Activated B cell treated with CpG ODN at 0.5 μM for 24 hours (primary cell): Measurements from ENCODE around the gene TMEM255B. TPM values are rescaled to one million over a fixed set of nuclear protein-coding genes. Genes with fewer than 3 reads are reported as not detected.

Experiments used
- ATAC-seq: fragments of 200-7000 bp; cut with Tn5 transposase; one replicate; pipeline ENCODE4 v1.10.0; 2021; ENCODE audit warnings: low read depth, mild to moderate bottlenecking, moderate library complexity
- CTCF ChIA-PET: fragments of 350-600 bp; sonication (Branson Sonifier 250); formaldehyde crosslinking; loops from one replicate; lab custom pipeline; 2021; ENCODE audit warnings: antibody characterized with exemption; lab: Charles Lee
- POLR2A ChIA-PET: fragments of 350-600 bp; sonication (Branson Sonifier 250); formaldehyde crosslinking; loops from one replicate; lab custom pipeline; 2021; ENCODE audit warnings: antibody characterized with exemption; lab: Charles Lee
- DNase-seq: peaks from one replicate; pipeline ENCODE4 v3.0.0; 2022
- H3K27ac Mint-ChIP-seq: one replicate; pipeline ENCODE4 v1.8.0; 2020; ENCODE audit warnings: mixed read lengths
- H3K27me3 Mint-ChIP-seq: one replicate; pipeline ENCODE4 v1.8.0; 2021; ENCODE audit warnings: mixed read lengths
- H3K36me3 Mint-ChIP-seq: one replicate; pipeline ENCODE4 v1.8.0; 2021; ENCODE audit warnings: low read depth, mixed read lengths
- H3K4me1 Mint-ChIP-seq: one replicate; pipeline ENCODE4 v1.8.0; 2021; ENCODE audit warnings: mixed read lengths
- H3K4me3 Mint-ChIP-seq: one replicate; pipeline ENCODE4 v1.8.0; 2020; ENCODE audit warnings: mild to moderate bottlenecking, mixed read lengths
- H3K9me3 Mint-ChIP-seq: one replicate; pipeline ENCODE4 v1.8.0; 2020; ENCODE audit warnings: mixed read lengths
- intact Hi-C: fragments of 100-400 bp; cut with micrococcal nuclease; formaldehyde crosslinking; loops from one replicate; pipeline ENCODE4 v1.15.1; 2024
- total RNA-seq: library from RNA; stranded (reverse); gene quantifications from 2 replicates; pipeline ENCODE4 v1.2.3, GENCODE V29; 2022
- TF ChIP-seq, protein P1 (sequence below): fragments of 200-600 bp; IDR thresholded peaks from one replicate; pipeline ENCODE4 v1.8.0; 2022; ENCODE audit warnings: antibody characterized with exemption, mild to moderate bottlenecking

The TMEM255B gene
- total RNA-seq, 1 donor from 2014 or later = 6.2 TPM

DNA sequence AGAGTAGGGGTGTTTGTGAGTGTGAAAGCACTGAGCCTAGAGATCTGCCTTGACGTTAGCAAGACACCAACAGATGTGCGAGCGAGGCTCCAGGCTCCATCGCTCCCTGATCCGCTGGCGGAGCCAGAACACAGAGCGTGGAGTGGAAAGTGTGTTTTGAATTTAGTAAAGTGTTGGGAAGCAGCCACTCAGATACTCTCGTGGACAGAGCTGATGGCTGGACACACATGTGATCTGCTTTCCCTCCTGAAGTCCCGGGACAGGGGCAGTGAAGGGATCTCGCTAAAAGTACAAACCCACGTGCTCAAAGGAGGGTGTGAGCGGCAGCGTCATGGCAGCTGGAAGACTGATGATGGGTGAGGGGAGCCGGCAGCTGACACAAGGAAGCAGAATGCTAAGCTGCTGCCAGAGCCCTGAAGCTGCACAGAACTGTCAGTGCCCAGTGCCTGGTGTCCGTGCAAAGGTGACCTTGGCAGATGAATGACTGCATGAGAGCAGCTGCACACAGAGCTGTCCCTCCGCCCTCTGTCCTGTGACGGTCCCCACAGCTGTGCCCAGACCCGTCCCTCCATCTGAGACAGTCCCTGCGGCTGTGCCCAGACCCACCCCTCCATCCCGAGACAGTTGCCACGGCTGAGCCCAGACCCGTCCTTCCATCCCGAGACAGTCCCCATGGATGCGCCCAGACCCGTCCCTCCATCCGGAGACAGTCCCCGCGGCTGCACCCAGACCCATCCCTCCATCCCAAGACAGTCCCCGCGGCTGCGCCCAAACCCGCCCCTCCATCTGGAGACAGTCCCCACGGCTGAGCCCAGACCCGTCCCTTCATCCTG is 29.6 kb upstream of the TMEM255B start:
- no peaks in the 10 kb centered on the region for H3K36me3 Mint-ChIP-seq
- POLR2A ChIA-PET = no interaction called here
- H3K9me3 Mint-ChIP-seq = no peaks in the 10 kb centered on the region
- peaks cover 2% of the 10 kb centered on the region for H3K27me3 Mint-ChIP-seq
- intact Hi-C loops = no loop called here
- CTCF ChIA-PET = no interaction called here
- H3K4me3 Mint-ChIP-seq = no peak overlapping the region
- H3K4me1 Mint-ChIP-seq = peaks cover 13% of the 10 kb centered on the region
- ATAC-seq (no peak), DNase-seq (no peak)
- TF ChIP-seq, protein P1, sequence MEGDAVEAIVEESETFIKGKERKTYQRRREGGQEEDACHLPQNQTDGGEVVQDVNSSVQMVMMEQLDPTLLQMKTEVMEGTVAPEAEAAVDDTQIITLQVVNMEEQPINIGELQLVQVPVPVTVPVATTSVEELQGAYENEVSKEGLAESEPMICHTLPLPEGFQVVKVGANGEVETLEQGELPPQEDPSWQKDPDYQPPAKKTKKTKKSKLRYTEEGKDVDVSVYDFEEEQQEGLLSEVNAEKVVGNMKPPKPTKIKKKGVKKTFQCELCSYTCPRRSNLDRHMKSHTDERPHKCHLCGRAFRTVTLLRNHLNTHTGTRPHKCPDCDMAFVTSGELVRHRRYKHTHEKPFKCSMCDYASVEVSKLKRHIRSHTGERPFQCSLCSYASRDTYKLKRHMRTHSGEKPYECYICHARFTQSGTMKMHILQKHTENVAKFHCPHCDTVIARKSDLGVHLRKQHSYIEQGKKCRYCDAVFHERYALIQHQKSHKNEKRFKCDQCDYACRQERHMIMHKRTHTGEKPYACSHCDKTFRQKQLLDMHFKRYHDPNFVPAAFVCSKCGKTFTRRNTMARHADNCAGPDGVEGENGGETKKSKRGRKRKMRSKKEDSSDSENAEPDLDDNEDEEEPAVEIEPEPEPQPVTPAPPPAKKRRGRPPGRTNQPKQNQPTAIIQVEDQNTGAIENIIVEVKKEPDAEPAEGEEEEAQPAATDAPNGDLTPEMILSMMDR = no peak
- no peak overlapping the region for H3K27ac Mint-ChIP-seq

GRCh38 chr13:113730258-113730691 is 28.8 kb upstream of the TMEM255B start:
- no peaks in the 10 kb centered on the region for H3K36me3 Mint-ChIP-seq
- H3K4me1 Mint-ChIP-seq = peaks cover 9% of the 10 kb centered on the region
- POLR2A ChIA-PET = no interaction called here
- peaks cover 2% of the 10 kb centered on the region for H3K27me3 Mint-ChIP-seq
- DNase-seq (no peak), ATAC-seq (no peak)
- TF ChIP-seq, protein P1 = no peak
- intact Hi-C loops = no loop called here
- no peak overlapping the region for H3K4me3 Mint-ChIP-seq
- CTCF ChIA-PET = no interaction called here
- H3K9me3 Mint-ChIP-seq = no peaks in the 10 kb centered on the region
- H3K27ac Mint-ChIP-seq = no peak overlapping the region

DNA sequence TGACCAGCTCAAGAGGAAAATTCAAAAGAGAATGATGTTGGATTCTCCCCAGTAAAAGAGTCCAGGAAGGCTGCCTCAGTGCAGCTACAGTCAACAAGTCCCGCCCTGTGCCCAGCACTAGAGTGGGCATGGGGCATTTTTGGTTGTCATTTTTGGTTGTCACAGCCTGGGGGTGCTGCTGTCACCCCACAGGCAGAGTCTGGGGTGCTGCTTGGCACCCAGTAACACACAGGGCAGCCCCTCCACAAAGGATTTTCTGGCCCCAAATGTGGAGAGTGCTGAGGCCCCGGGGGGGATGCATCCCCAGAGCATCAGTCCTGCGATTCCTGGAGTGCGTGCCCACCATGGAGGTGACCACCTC is 28.2 kb upstream of the TMEM255B start:
- Mint-ChIP-seq H3K9me3 (no peaks in the 10 kb centered on the region), H3K27ac (no peak overlapping the region), H3K4me3 (no peak overlapping the region), H3K4me1 (peaks cover 9% of the 10 kb centered on the region), H3K36me3 (no peaks in the 10 kb centered on the region), H3K27me3 (peaks cover 2% of the 10 kb centered on the region)
- ChIA-PET POLR2A (interaction anchor here (0.6 kb wide), 1 partner anchor 1468 kb away, joined by 3 read pairs; no protein-coding TSS in a partner anchor), CTCF (no interaction called here)
- ATAC-seq = no peak
- intact Hi-C loops = no loop called here
- TF ChIP-seq, protein P1 = no peak
- DNase-seq = no peak

DNA sequence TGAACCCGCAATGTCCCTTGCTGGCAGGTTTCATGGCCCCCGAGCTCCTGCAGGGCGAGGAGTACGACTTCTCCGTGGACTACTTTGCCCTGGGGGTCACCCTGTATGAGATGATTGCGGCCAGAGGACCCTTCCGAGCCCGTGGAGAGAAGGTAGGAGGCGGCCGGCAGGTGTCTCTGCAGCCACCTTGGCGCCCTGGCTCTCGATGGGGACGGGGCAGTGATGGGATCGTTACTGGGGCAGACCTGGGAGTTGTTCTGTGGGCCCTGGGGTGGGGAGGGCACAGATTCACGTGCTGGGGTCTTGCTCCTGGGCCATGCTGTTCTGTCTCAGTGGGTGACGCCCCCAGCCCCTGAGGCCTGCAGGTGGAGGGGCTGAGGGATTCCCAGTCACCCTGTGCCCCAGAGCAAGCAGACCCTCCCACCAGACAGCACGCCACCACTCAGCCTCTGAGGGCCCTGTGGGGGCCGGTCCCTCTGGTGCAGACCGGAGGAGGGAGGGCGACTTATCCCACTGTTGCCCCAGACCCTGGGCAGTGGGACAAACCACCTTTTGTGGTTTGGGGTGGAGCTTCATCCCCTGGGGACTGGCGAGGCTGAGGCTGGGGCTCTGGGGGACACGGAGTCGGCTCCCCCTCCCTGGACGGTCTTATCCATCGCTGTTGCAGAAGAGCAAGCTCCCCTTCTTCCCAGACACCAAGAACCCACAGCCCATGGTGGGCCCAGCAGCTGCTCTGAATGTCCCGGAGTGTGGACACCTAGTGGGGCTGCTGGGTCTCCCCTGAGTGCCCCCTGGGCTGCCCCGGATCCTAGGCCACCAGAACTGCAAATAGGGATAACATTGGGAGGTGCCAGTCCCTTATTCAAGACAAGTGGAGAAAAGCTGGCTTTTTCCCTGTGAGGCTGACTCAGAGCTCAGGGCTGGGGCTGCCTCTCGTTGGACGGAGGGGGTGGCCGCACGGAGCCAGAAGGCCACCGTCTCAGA is 27.5 kb upstream of the TMEM255B start:
- H3K27ac Mint-ChIP-seq = no peak overlapping the region
- TF ChIP-seq, protein P1 = no peak
- peaks cover 2% of the 10 kb centered on the region for H3K27me3 Mint-ChIP-seq
- DNase-seq (no peak), ATAC-seq (no peak)
- POLR2A ChIA-PET = interaction anchor here (0.6 kb wide), 1 partner anchor 1468 kb away, joined by 3 read pairs; no protein-coding TSS in a partner anchor
- CTCF ChIA-PET = no interaction called here
- H3K36me3 Mint-ChIP-seq = no peaks in the 10 kb centered on the region
- no peaks in the 10 kb centered on the region for H3K9me3 Mint-ChIP-seq
- H3K4me3 Mint-ChIP-seq = no peak overlapping the region
- peaks cover 9% of the 10 kb centered on the region for H3K4me1 Mint-ChIP-seq
- intact Hi-C loops = loop anchor here (2.0 kb wide), 1 partner anchor 27 kb away; the partner anchor contains the start of gene TMEM255B
